GM21390 (cell line): ENCODE results near the gene DHFR.

Experiments
- ATAC-seq: cut with Tn5 transposase; IDR thresholded peaks from one replicate; pipeline ENCODE4 v1.9.1; 2021; ENCODE audit not compliant: unreplicated experiment

Gene DHFR

GRCh38 chr5:80655231-80655774 is 520 bp upstream of the DHFR start:
- ATAC-seq: no peak

- no peak for ATAC-seq
Measured at GRCh38 chr5:80654054-80654390, 761 bp downstream of the DHFR start.

- ATAC-seq: no peak
Measured at GRCh38 chr5:80653502-80653901, 1.3 kb downstream of the DHFR start.

GRCh38 chr5:80646926-80647325 is 7.9 kb downstream of the DHFR start:
- ATAC-seq: no peak

- ATAC-seq: no peak
Measured at GRCh38 chr5:80644900-80645299, 9.9 kb downstream of the DHFR start.

- no peak for ATAC-seq
Measured at GRCh38 chr5:80641353-80641752, 13.4 kb downstream of the DHFR start.

GRCh38 chr5:80634193-80634592 is 20.6 kb downstream of the DHFR start:
- ATAC-seq: no peak

- no peak for ATAC-seq
Measured at GRCh38 chr5:80632700-80633099, 22.1 kb downstream of the DHFR start.

GRCh38 chr5:80631278-80632259 is 23.2 kb downstream of the DHFR start:
- no peak for ATAC-seq

GRCh38 chr5:80629281-80629680 is 25.5 kb downstream of the DHFR start:
- ATAC-seq: no peak

- no peak for ATAC-seq
Measured at GRCh38 chr5:80625230-80625629, 29.6 kb downstream of the DHFR start.

GRCh38 chr5:80623999-80624398 is 30.8 kb downstream of the DHFR start:
- ATAC-seq: no peak

- no peak for ATAC-seq
Measured at GRCh38 chr5:80622756-80623155, 32.0 kb downstream of the DHFR start.

- ATAC-seq: no peak
Measured at GRCh38 chr5:80620211-80620610, 34.6 kb downstream of the DHFR start.

- no peak for ATAC-seq
Measured at GRCh38 chr5:80619086-80619485, 35.7 kb downstream of the DHFR start.

GRCh38 chr5:80618438-80618837 is 36.3 kb downstream of the DHFR start:
- no peak for ATAC-seq

GRCh38 chr5:80615266-80615914 is 39.4 kb downstream of the DHFR start:
- no peak for ATAC-seq

- no peak for ATAC-seq
Measured at GRCh38 chr5:80609692-80610091, 45.1 kb downstream of the DHFR start.

- ATAC-seq: no peak
Measured at GRCh38 chr5:80608731-80609130, 46.1 kb downstream of the DHFR start.

- peak; percentile 96 for ATAC-seq
Measured at GRCh38 chr5:80607832-80608231, 47.0 kb downstream of the DHFR start.

- no peak for ATAC-seq
Measured at GRCh38 chr5:80607343-80607742, 47.4 kb downstream of the DHFR start.
